K562 (cell line): ENCODE results near the gene CD82. TPM values are rescaled to one million over a fixed set of nuclear protein-coding genes. Genes with fewer than 3 reads are reported as not detected.

Experiments
- ATAC-seq: fragments of 200-7000 bp; cut with Tn5 transposase; 3 replicates; pipeline ENCODE4 v1.9.1; 2020; ENCODE audit warnings: moderate library complexity
- BruUV-seq: library from RNA; stranded (reverse); fragments of 400-500 nt; replicated peaks from 2 replicates; lab custom pipeline; 2021; lab: Mats Ljungman, UMichigan
- CTCF ChIA-PET: fragments of 300-600 bp; formaldehyde crosslinking; extraction: SDS; loops from one replicate; lab custom pipeline; 2021; ENCODE audit warnings: low intra/inter-chr PET ratio; lab: Yijun Ruan, JAX
- POLR2A ChIA-PET: fragments of 300-600, 350-650 bp; sonication (Branson Sonifier 250); formaldehyde crosslinking; extraction: SDS; loops from one replicate; lab custom pipeline; 2021; ENCODE audit warnings: antibody characterized with exemption, inconsistent platforms; lab: Yijun Ruan, JAX
- DNase-seq, 4 experiments: peaks; one replicate each; pipeline versions ENCODE4 v3.0.0 to v3.0.0-alpha.2; 2011 to 2018; ENCODE audit warnings: low spot score in 3 of 4, mixed read lengths in 3 of 4; ENCODE audit errors: extremely low read depth in 1 of 4
- FAIRE-seq: peaks from 2 replicates; lab custom pipeline; 2011; peaks lifted over from hg19 to GRCh38; lab: Jason Lieb, UNC
- H2AFZ ChIP-seq: 2 replicates; pipeline ENCODE4 v1.6.0; 2011; ENCODE audit warnings: low read depth, low read length, control low read depth, inconsistent platforms
- H3K27ac ChIP-seq: fragments of 200-600 bp; 3 replicates; pipeline ENCODE4 v1.8.0; 2011; ENCODE audit warnings: low read depth, mild to moderate bottlenecking, control low read depth, inconsistent platforms, low read length, moderate library complexity, mixed read lengths; ENCODE audit errors: extremely low read depth
- H3K27me3 ChIP-seq, 2 experiments: fragments of 300-600 bp in 1 of 2; 2 replicates in 1 of 2; 3 replicates in 1 of 2; pipeline versions ENCODE4 v1.6.0 to v1.8.0; 2011; ENCODE audit warnings: inconsistent platforms in 2 of 2, low read length in 2 of 2, mild to moderate bottlenecking in 1 of 2, mixed read lengths in 1 of 2, moderate library complexity in 1 of 2; ENCODE audit not compliant: control insufficient read depth in 2 of 2, insufficient read depth in 2 of 2
- H3K36me3 ChIP-seq: fragments of 300-600 bp; 3 replicates; pipeline ENCODE4 v1.8.0; 2011; ENCODE audit warnings: mild to moderate bottlenecking, low read length, inconsistent platforms; ENCODE audit not compliant: control insufficient read depth, insufficient read depth
- H3K4me1 ChIP-seq, 2 experiments: fragments of 200-600 bp in 1 of 2; replicated peaks in 1 of 2; 2 replicates in 1 of 2; 3 replicates in 1 of 2; pipeline versions ENCODE4 v1.5.1 to v1.8.0; 2011; ENCODE audit warnings: inconsistent platforms in 2 of 2, low read length in 2 of 2, mild to moderate bottlenecking in 1 of 2, mixed read lengths in 1 of 2, moderate library complexity in 1 of 2; ENCODE audit not compliant: control insufficient read depth in 2 of 2, insufficient read depth in 2 of 2
- H3K4me2 ChIP-seq: 2 replicates; pipeline ENCODE4 v1.6.1; 2011; ENCODE audit warnings: low read length, control low read depth, inconsistent platforms, mixed read lengths; ENCODE audit not compliant: insufficient read depth
- H3K4me3 ChIP-seq: fragments of 200-600 bp; sonication (generic), shearing (Covaris generic); 2 replicates; pipeline ENCODE4 v1.5.1; 2016; ENCODE audit warnings: control low read depth, inconsistent platforms
- H3K79me2 ChIP-seq: fragments of 200-600 bp; 3 replicates; pipeline ENCODE4 v1.8.0; 2011; ENCODE audit warnings: low read length, inconsistent platforms; ENCODE audit not compliant: control insufficient read depth, insufficient read depth
- H3K9ac ChIP-seq, 2 experiments: 2 replicates each; pipeline versions ENCODE4 v1.6.0 to v1.6.1; 2011; ENCODE audit warnings: low read depth in 2 of 2, low read length in 2 of 2, control low read depth in 1 of 2, inconsistent platforms in 1 of 2, mild to moderate bottlenecking in 1 of 2, mixed read lengths in 1 of 2; ENCODE audit not compliant: insufficient read depth in 1 of 2
- H3K9me1 ChIP-seq: one replicate; pipeline ENCODE4 v1.6.0; 2011; ENCODE audit warnings: inconsistent platforms, mild to moderate bottlenecking, low read length, moderate library complexity; ENCODE audit not compliant: control insufficient read depth, insufficient read depth
- H3K9me3 ChIP-seq: replicated peaks from 2 replicates; pipeline ENCODE4 v1.5.1; 2011; ENCODE audit warnings: low read depth, low read length, inconsistent platforms; ENCODE audit not compliant: control insufficient read depth, insufficient read depth
- H4K20me1 ChIP-seq: replicated peaks from 2 replicates; pipeline ENCODE4 v1.6.1; 2011; ENCODE audit warnings: low read length, inconsistent platforms, mixed read lengths; ENCODE audit not compliant: control insufficient read depth, insufficient read depth
- ARHGAP35 ChIP-seq: fragments of 450-650 bp; IDR thresholded peaks from 2 replicates; pipeline ENCODE4 v1.6.1; 2018; ENCODE audit not compliant: partially characterized antibody
- CBFA2T3 ChIP-seq: fragments of 450-650 bp; IDR thresholded peaks from 2 replicates; pipeline ENCODE4 v1.6.1; 2017
- CHD4 ChIP-seq: fragments of 200-600 bp; sonication (generic); IDR thresholded peaks from 3 replicates; pipeline ENCODE4 v1.6.1; 2012; ENCODE audit warnings: low read depth, mild to moderate bottlenecking, mixed read lengths, low read length, inconsistent platforms; ENCODE audit not compliant: insufficient read depth, insufficient replicate concordance, poor library complexity, severe bottlenecking
- CXXC5 ChIP-seq: fragments of 250-450 bp; sonication (Bioruptor Pico); IDR thresholded peaks from 2 replicates; pipeline ENCODE4 v1.8.0; 2022; ENCODE audit warnings: inconsistent platforms, mild to moderate bottlenecking, moderate library complexity
- KDM1A ChIP-seq, 2 experiments: fragments of 450-650 bp; IDR thresholded peaks; 2 replicates each; pipeline ENCODE4 v1.6.1; 2016; ENCODE audit warnings: mild to moderate bottlenecking in 2 of 2
- MCM2 ChIP-seq: fragments of 450-650 bp; IDR thresholded peaks from 2 replicates; pipeline ENCODE4 v1.6.1; 2017; ENCODE audit warnings: low read depth, mild to moderate bottlenecking
- PRMT5 ChIP-seq: sonication (generic); formaldehyde crosslinking; IDR thresholded peaks from 2 replicates; pipeline ENCODE4 v1.5.0; 2020; ENCODE audit warnings: missing genetic modification reagents
- REST ChIP-seq, 2 experiments: fragments of 450-650 bp; formaldehyde crosslinking in 1 of 2; IDR thresholded peaks; 2 replicates each; pipeline versions ENCODE4 v1.4.0 to v1.6.1; 2014 to 2020; ENCODE audit warnings: mild to moderate bottlenecking in 2 of 2, borderline replicate concordance in 1 of 2, low read depth in 1 of 2
- SREBF2 ChIP-seq: sonication (generic); formaldehyde crosslinking; IDR thresholded peaks from 2 replicates; pipeline ENCODE4 v1.4.0; 2020; ENCODE audit warnings: mild to moderate bottlenecking, missing genetic modification reagents
- SRSF9 ChIP-seq: fragments of 200-400 bp; formaldehyde crosslinking; IDR thresholded peaks from 2 replicates; pipeline ENCODE4 v1.6.1; 2017; ENCODE audit warnings: low read depth, low read length, borderline replicate concordance
- TAL1 ChIP-seq: fragments of 450-650 bp; IDR thresholded peaks from 2 replicates; pipeline ENCODE4 v1.6.1; 2016; ENCODE audit warnings: mild to moderate bottlenecking
- U2AF2 ChIP-seq: fragments of 200-400 bp; formaldehyde crosslinking; optimal IDR thresholded peaks from 2 replicates; pipeline ENCODE3; 2017; ENCODE audit warnings: low read depth, mild to moderate bottlenecking, low read length
- ZBTB17 ChIP-seq: fragments of 450-650 bp; formaldehyde crosslinking; IDR thresholded peaks from 2 replicates; pipeline ENCODE4 v1.4.0; 2020; ENCODE audit warnings: mild to moderate bottlenecking
- ZNF561 ChIP-seq: fragments of 450-650 bp; formaldehyde crosslinking; conservative IDR thresholded peaks from 2 replicates; pipeline ENCODE4 v1.4.0; 2020; ENCODE audit warnings: mild to moderate bottlenecking, moderate library complexity
- ZNF589 ChIP-seq: fragments of 200-800 bp; sonication (Bioruptor generic); IDR thresholded peaks from 2 replicates; pipeline ENCODE4 v1.6.1; 2016; ENCODE audit warnings: low read depth, missing genetic modification characterization, missing compliant biosample characterization
- WGBS: fragments of 100-300 bp; shearing (Covaris generic); methylation state at CpG from one replicate; pipeline ENCODE4 v1.1.6; 2016; ENCODE audit warnings: low coverage, mixed read lengths; ENCODE audit not compliant: insufficient coverage; ENCODE audit errors: missing lambda C conversion rate; 5-methylcytosine and 5-hydroxymethylcytosine counted together
- in situ Hi-C: fragments of 300-500 bp; cut with MboI; formaldehyde crosslinking; loops from 4 replicates; pipeline ENCODE4 v1.15.0; 2018; ENCODE audit warnings: inconsistent platforms, mixed read lengths
- intact Hi-C: fragments of 100-400 bp; cut with micrococcal nuclease; formaldehyde crosslinking; loops from 2 replicates; pipeline ENCODE4 v1.14.2; 2022
- polyA plus RNA-seq, 8 experiments: library from polyadenylated mRNA; depleted of rRNA in 4 of 8; stranded (reverse) in 5 of 8; unstranded in 3 of 8; fragments of >200 nt; fragmentation: Nextera tagmentation in 2 of 8; fragmentation: Illumina TruSeq in 1 of 8; extraction: Ambion mirVana in 2 of 8; extraction: Trizol in 1 of 8; gene quantifications; 2 replicates each; pipeline versions ENCODE4 v1.2.1 to v1.2.3, GENCODE V29; 2011 to 2014; ENCODE audit warnings: inconsistent platforms in 1 of 8, missing spikeins in 1 of 8
- total RNA-seq, 7 experiments: library from RNA; depleted of rRNA in 6 of 7; stranded (reverse); fragments of >200 nt in 6 of 7; fragmentation: Illumina TruSeq in 2 of 7; extraction: Trizol in 2 of 7; gene quantifications; 2 replicates each; pipeline versions ENCODE4 v1.2.1 to v1.2.3, GENCODE V29; 2011 to 2021; ENCODE audit warnings: low replicate concordance in 1 of 7

CD82 gene
- total and polyA plus RNA-seq, 9 of the 15 experiments (the other 6 are each of a cell fraction or from before 2014, with no cell fraction given), result 0.27 to 9.4 (median 3.0) TPM

- no peaks in the 10 kb centered on the region for H3K9me1 ChIP-seq
- H3K4me1 ChIP-seq, result peaks cover 37 to 48% of the 10 kb centered on the region in 2 experiments
- ChIA-PET CTCF (interaction anchor here (0.8 kb wide), 1 partner anchor 11 kb away, joined by 4 read pairs; no protein-coding TSS in a partner anchor), POLR2A (interaction anchor here (0.9 to 1.4 kb wide), 3 partner anchors 10 to 38 kb away, joined by 4 to 6 read pairs (median 5); no protein-coding TSS in a partner anchor)
- DNase-seq (peak in 2 of 4 experiments; percentile 2 to 15), ATAC-seq (no peak), FAIRE-seq (no peak)
- no TSS peak for BruUV-seq
- peak overlapping the region in 1 of 2 experiments; percentile 73; a peak in 2 of 4 replicates for H3K9ac ChIP-seq
- WGBS, result 56% methylated on average over 16 of the region's 16 CpGs
- H2AFZ ChIP-seq, result peak overlapping the region; percentile 46
- H3K27ac ChIP-seq, result no peak overlapping the region
- intact Hi-C loops, result loop anchor here (5.0 kb wide), 1 partner anchor 423 kb away; no protein-coding TSS in a partner anchor
- no peak overlapping the region for H3K4me3 ChIP-seq
- H3K9me3 ChIP-seq, result no peaks in the 10 kb centered on the region
- H3K27me3 ChIP-seq, result no peaks in the 10 kb centered on the region
- H3K36me3 ChIP-seq, result no peaks in the 10 kb centered on the region
- H3K79me2 ChIP-seq, result no peaks in the 10 kb centered on the region
- in situ Hi-C loops, result loop anchor here (5.0 to 10.0 kb wide), 2 partner anchors 248 to 401 kb away; no protein-coding TSS in a partner anchor
- no peaks in the 10 kb centered on the region for H4K20me1 ChIP-seq
- H3K4me2 ChIP-seq, result no peak overlapping the region
- TF ChIP-seq SREBF2 (CRISPR knock-in tag), result no peak
- peak; percentile 56 for TF ChIP-seq CHD4
- TF ChIP-seq ZNF589 (CRISPR knock-in tag), result no peak
- TF ChIP-seq PRMT5, result no peak
- TF ChIP-seq KDM1A (IDR thresholded peaks at IDR 0.05), result peak; percentile 50 to 77; a peak in 3 of 4 replicates
- no peak for TF ChIP-seq CBFA2T3
- TF ChIP-seq SRSF9, result no peak
- TF ChIP-seq ZBTB17 (CRISPR knock-in tag), result no peak
- TF ChIP-seq ZNF561 (CRISPR knock-in tag), result no peak
- no peak for TF ChIP-seq MCM2
- TF ChIP-seq ARHGAP35, result no peak
- TF ChIP-seq TAL1, result no peak
- no peak for TF ChIP-seq CXXC5 (CRISPR knock-in tag)
- no peak for TF ChIP-seq REST (IDR thresholded peaks at IDR 0.05; ENCODE audit: borderline replicate concordance)
- TF ChIP-seq REST (CRISPR knock-in tag; IDR thresholded peaks at IDR 0.05; ENCODE audit: low read depth), result no peak
- TF ChIP-seq U2AF2, result no peak
Measured at GRCh38 chr11:44535191-44535980, 30.1 kb upstream of the CD82 start.
